Keratinocyte (primary cell): ENCODE measurements around the gene CLHC1. TPM values are rescaled to one million over a fixed set of nuclear protein-coding genes. Genes with fewer than 3 reads are reported as not detected.

Source experiments
- DNase-seq: peaks from one replicate; pipeline ENCODE4 v3.0.0-alpha.2; 2011; ENCODE audit warnings: low read depth, missing footprints, low spot score
- FAIRE-seq: peaks from 2 replicates; lab custom pipeline; 2011; peaks lifted over from hg19 to GRCh38; lab: Jason Lieb, UNC
- H2AFZ ChIP-seq: 2 replicates; pipeline ENCODE4 v1.6.0; 2012; ENCODE audit warnings: low read length, control low read depth, inconsistent platforms; ENCODE audit not compliant: control insufficient read depth
- H3K27ac ChIP-seq: 2 replicates; pipeline ENCODE4 v1.5.1; 2011; ENCODE audit warnings: low read length; ENCODE audit not compliant: control insufficient read depth, insufficient read depth
- H3K27me3 ChIP-seq: 3 replicates; pipeline ENCODE4 v1.6.0; 2011; ENCODE audit warnings: low read length; ENCODE audit not compliant: control insufficient read depth, insufficient read depth; ENCODE audit errors: extremely low read depth
- H3K36me3 ChIP-seq, 2 experiments: 2 replicates in 1 of 2; 3 replicates in 1 of 2; pipeline ENCODE4 v1.5.1; 2011; ENCODE audit warnings: low read length in 2 of 2, mild to moderate bottlenecking in 1 of 2; ENCODE audit not compliant: control insufficient read depth in 2 of 2, insufficient read depth in 2 of 2; ENCODE audit errors: extremely low read depth in 1 of 2
- H3K4me1 ChIP-seq: 3 replicates; pipeline ENCODE4 v1.5.1; 2011; ENCODE audit warnings: low read length; ENCODE audit not compliant: control insufficient read depth, insufficient read depth; ENCODE audit errors: extremely low read depth
- H3K4me2 ChIP-seq: 3 replicates; pipeline ENCODE4 v1.6.0; 2011; ENCODE audit warnings: low read depth, low read length; ENCODE audit not compliant: control insufficient read depth, insufficient read depth; ENCODE audit errors: extremely low read depth
- H3K4me3 ChIP-seq, 3 experiments: fragments of 200-600 bp in 1 of 3; sonication (generic) in 1 of 3; 2 replicates in 2 of 3; 3 replicates in 1 of 3; pipeline ENCODE4 v1.5.1; 2011 to 2016; ENCODE audit warnings: low read length in 3 of 3, mild to moderate bottlenecking in 3 of 3, control low read depth in 2 of 3, inconsistent platforms in 1 of 3, low read depth in 1 of 3, mixed read lengths in 1 of 3, mixed run types in 1 of 3, moderate library complexity in 1 of 3; ENCODE audit not compliant: control insufficient read depth in 2 of 3, insufficient read depth in 2 of 3; ENCODE audit errors: extremely low read depth in 1 of 3
- H3K79me2 ChIP-seq: 2 replicates; pipeline ENCODE4 v1.6.0; 2012; ENCODE audit warnings: low read length; ENCODE audit not compliant: control insufficient read depth, insufficient read depth
- H3K9ac ChIP-seq: 3 replicates; pipeline ENCODE4 v1.6.0; 2011; ENCODE audit warnings: low read length; ENCODE audit not compliant: control insufficient read depth, insufficient read depth; ENCODE audit errors: extremely low read depth
- H3K9me1 ChIP-seq: 3 replicates; pipeline ENCODE4 v1.6.0; 2011; ENCODE audit warnings: low read length; ENCODE audit not compliant: control insufficient read depth, insufficient read depth; ENCODE audit errors: extremely low read depth
- H3K9me3 ChIP-seq: 2 replicates; pipeline ENCODE4 v1.5.1; 2012; ENCODE audit warnings: low read depth, low read length; ENCODE audit not compliant: control insufficient read depth
- H4K20me1 ChIP-seq: 3 replicates; pipeline ENCODE4 v1.6.0; 2011; ENCODE audit warnings: low read length; ENCODE audit not compliant: control insufficient read depth, insufficient read depth; ENCODE audit errors: extremely low read depth
- CTCF ChIP-seq, 3 experiments: IDR thresholded peaks in 1 of 3; conservative IDR thresholded peaks in 1 of 3; optimal IDR thresholded peaks in 1 of 3; 2 replicates in 2 of 3; 3 replicates in 1 of 3; pipeline versions ENCODE3 to v1.5.1; 2011; ENCODE audit warnings: low read length in 3 of 3, mild to moderate bottlenecking in 3 of 3, moderate library complexity in 2 of 3, control low read depth in 1 of 3, inconsistent platforms in 1 of 3; ENCODE audit not compliant: insufficient read depth in 2 of 3; ENCODE audit errors: extremely low read depth in 1 of 3
- EZH2 ChIP-seq: IDR thresholded peaks from one replicate; pipeline ENCODE4 v1.6.1; 2012; ENCODE audit warnings: inconsistent platforms, mild to moderate bottlenecking, low read length, moderate library complexity
- dilution Hi-C: fragments of 300-500 bp; cut with MboI; formaldehyde crosslinking; loops from one replicate; pipeline ENCODE4 v1.7.0; 2020; ENCODE audit warnings: low sequenced_read_pairs; ENCODE audit not compliant: extremely low pct_ligation_motif_present
- polyA plus RNA-seq, 5 experiments: library from polyadenylated mRNA; depleted of rRNA in 3 of 5; stranded (reverse) in 3 of 5; stranded (forward) in 1 of 5; unstranded in 1 of 5; fragments of >200 nt; gene quantifications; 1 replicate in 1 of 5; 2 replicates in 3 of 5; 3 replicates in 1 of 5; pipeline versions ENCODE4 v1.2.1 to v1.2.3, GENCODE V29; 2011 to 2012; ENCODE audit warnings: missing spikeins in 2 of 5, low read depth in 1 of 5, low replicate concordance in 1 of 5

CLHC1 gene
- polyA plus RNA-seq, 1 donor (not counting 4 experiments of a cell fraction or from before 2014, with no cell fraction given), result 15.2 TPM

- Histone ChIP-seq H3K9me1 (no peaks in the 10 kb centered on the region), H3K4me2 (no peak overlapping the region), H3K36me3 (no peaks in the 10 kb centered on the region), H4K20me1 (no peaks in the 10 kb centered on the region), H3K27ac (no peak overlapping the region), H3K27me3 (no peaks in the 10 kb centered on the region), H3K4me1 (peaks cover 50% of the 10 kb centered on the region), H3K79me2 (no peaks in the 10 kb centered on the region), H3K9ac (no peak overlapping the region), H3K9me3 (no peaks in the 10 kb centered on the region), H2AFZ (no peak overlapping the region), H3K4me3 (no peak overlapping the region)
- DNase-seq (no peak), FAIRE-seq (no peak)
- dilution Hi-C loops, result loop anchor here (25.0 kb wide), 1 partner anchor 114 kb away; no protein-coding TSS in a partner anchor
- TF ChIP-seq CTCF (optimal IDR thresholded peaks at IDR 0.05 in 1 of 3, IDR thresholded peaks at IDR 0.05 in 1 of 3, conservative IDR thresholded peaks at IDR 0.05 in 1 of 3; ENCODE audit: extremely low read depth in 1 of 3, insufficient read depth in 2 of 3, low read length in 3 of 3), result no peak
- no peak for TF ChIP-seq EZH2
These were observed 81.3 kb downstream of the CLHC1 start for GRCh38 chr2:55150834-55151233.

GRCh38 chr2:55148269-55148668 is 83.8 kb downstream of the CLHC1 start:
- DNase-seq (no peak), FAIRE-seq (no peak)
- dilution Hi-C loops, result no loop called here
- no peak overlapping the region for H3K4me3 ChIP-seq
- no peak overlapping the region for H2AFZ ChIP-seq
- H3K4me2 ChIP-seq, result peak overlapping the region; percentile 38
- peaks cover 24% of the 10 kb centered on the region for H3K4me1 ChIP-seq
- H3K27ac ChIP-seq, result no peak overlapping the region
- H3K79me2 ChIP-seq, result no peaks in the 10 kb centered on the region
- H3K9ac ChIP-seq, result no peak overlapping the region
- no peaks in the 10 kb centered on the region for H3K27me3 ChIP-seq
- no peaks in the 10 kb centered on the region for H3K9me3 ChIP-seq
- H3K9me1 ChIP-seq, result no peaks in the 10 kb centered on the region
- TF ChIP-seq EZH2, result no peak
- TF ChIP-seq CTCF (optimal IDR thresholded peaks at IDR 0.05 in 1 of 3, IDR thresholded peaks at IDR 0.05 in 1 of 3, conservative IDR thresholded peaks at IDR 0.05 in 1 of 3; ENCODE audit: extremely low read depth in 1 of 3, insufficient read depth in 2 of 3, low read length in 3 of 3), result no peak
- no peaks in the 10 kb centered on the region for H4K20me1 ChIP-seq
- H3K36me3 ChIP-seq, result no peaks in the 10 kb centered on the region
